ENCODE results near the gene ORM2.

ORM2 gene

GRCh38 chr9:114299286-114300152 is 30.1 kb upstream of the ORM2 start:
- Histone ChIP-seq H3K4me3 (ENCODE audit: insufficient read length, low read depth) (no peak overlapping the region), H3K9ac (ENCODE audit: insufficient read length, low read depth) (no peak overlapping the region), H3K4me1 (ENCODE audit: insufficient read depth, insufficient read length) (no peaks in the 10 kb centered on the region), H3K36me3 (ENCODE audit: insufficient read depth, insufficient read length, low read length) (peaks cover 95% of the 10 kb centered on the region), H3K9me3 (ENCODE audit: insufficient read depth, low read length) (peaks cover 8% of the 10 kb centered on the region), H3K27me3 (ENCODE audit: insufficient read depth, insufficient read length) (no peaks in the 10 kb centered on the region)
- no peak for DNase-seq (ENCODE audit: low read depth, low spot score)
- TF ChIP-seq ZNF274 (IDR thresholded peaks at IDR 0.05; ENCODE audit: low read depth, low read length) = no peak
- no peak for TF ChIP-seq SUZ12 (IDR thresholded peaks at IDR 0.05; ENCODE audit: extremely low read depth, insufficient read depth, insufficient read length)
- no peak for TF ChIP-seq YY1 (IDR thresholded peaks at IDR 0.05; ENCODE audit: insufficient read depth, insufficient read length)

DNA sequence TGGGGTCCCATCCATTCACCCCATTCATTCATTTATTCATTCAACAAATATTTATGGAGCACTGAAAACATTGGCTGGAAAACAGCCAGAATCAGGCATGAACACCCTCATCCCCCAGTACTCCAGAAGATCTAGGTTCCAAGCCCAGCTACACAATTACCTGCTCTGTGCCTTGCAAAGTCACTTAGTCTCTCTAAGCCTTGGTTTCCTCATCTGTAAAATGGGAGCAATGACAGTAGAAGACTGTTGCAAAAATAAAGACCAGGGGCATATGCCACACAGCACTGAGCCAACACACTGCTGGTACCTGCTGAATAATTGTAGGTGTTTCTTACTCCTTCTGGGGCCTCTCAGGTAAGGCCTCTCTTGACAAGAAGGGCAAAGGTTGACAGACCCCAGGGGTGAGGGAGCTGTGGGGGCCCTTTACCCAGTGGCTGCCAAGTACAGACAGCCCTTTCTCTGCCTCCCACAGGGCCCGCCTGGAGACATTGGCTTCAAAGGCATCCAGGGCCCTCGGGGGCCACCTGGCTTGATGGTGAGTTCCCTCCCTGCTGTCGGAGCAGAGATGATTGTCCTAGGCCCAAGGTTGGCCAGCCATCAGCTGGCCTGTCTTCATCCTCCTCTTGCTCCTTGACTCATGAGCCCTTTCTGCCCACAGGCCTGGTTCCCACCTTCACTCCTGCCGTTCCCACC is 29.4 kb upstream of the ORM2 start:
- no peak for TF ChIP-seq SUZ12 (IDR thresholded peaks at IDR 0.05; ENCODE audit: extremely low read depth, insufficient read depth, insufficient read length)
- no peak for TF ChIP-seq YY1 (IDR thresholded peaks at IDR 0.05; ENCODE audit: insufficient read depth, insufficient read length)
- TF ChIP-seq ZNF274 (IDR thresholded peaks at IDR 0.05; ENCODE audit: low read depth, low read length) = no peak
- Histone ChIP-seq H3K4me3 (ENCODE audit: insufficient read length, low read depth) (no peak overlapping the region), H3K4me1 (ENCODE audit: insufficient read depth, insufficient read length) (no peaks in the 10 kb centered on the region), H3K27me3 (ENCODE audit: insufficient read depth, insufficient read length) (no peaks in the 10 kb centered on the region), H3K9me3 (ENCODE audit: insufficient read depth, low read length) (0 out of 2 replicates have a peak, but pooled peaks cover under 1% of the 10 kb centered on the region), H3K9ac (ENCODE audit: insufficient read length, low read depth) (no peak overlapping the region), H3K36me3 (ENCODE audit: insufficient read depth, insufficient read length, low read length) (peaks cover 95% of the 10 kb centered on the region)
- no peak for DNase-seq (ENCODE audit: low read depth, low spot score)

DNA sequence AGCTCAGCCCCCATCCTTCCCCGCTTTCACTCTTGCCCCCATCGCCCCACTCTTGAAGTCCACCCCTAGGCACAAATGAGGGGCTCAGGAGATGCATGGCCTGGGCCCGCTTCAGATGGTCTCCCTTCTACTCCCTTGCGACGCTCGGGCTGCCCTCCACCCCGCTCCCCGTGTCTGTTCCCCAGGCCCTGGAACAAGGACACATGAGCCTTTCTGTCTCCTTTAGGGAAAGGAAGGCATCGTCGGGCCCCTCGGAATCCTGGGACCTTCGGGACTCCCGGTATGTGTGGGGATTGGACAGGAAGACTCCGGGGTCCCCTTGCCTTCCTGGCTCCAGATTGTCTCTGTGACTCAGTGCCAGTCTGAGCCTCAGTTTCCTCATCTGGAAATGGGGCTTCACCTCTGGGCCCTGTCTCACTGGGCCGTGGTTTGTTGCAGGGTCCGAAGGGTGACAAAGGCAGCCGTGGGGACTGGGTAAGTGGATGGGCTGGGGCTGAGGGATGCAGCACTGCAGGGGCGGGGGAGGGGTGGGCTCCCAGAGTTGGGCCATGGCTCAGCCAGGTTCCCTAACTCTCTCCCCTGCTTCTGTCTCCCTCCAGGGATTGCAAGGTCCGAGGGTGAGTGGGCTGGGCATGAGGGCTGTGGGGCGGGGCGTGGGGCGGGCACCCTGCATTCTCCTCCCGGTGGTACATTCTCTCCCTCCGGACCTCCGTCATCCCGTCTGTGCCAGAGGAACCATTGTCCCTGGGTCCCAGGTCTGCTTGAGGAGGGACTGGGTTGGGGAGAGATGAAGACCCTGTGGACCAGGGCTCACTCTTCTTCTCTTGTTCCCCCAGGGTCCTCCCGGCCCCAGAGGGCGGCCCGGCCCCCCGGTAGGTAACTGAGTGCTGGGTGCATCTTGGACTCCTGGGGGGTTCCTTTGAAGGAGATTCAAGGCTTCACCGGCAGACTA is 28.5 kb upstream of the ORM2 start:
- TF ChIP-seq ZNF274 (IDR thresholded peaks at IDR 0.05; ENCODE audit: low read depth, low read length) (no peak), SUZ12 (IDR thresholded peaks at IDR 0.05; ENCODE audit: extremely low read depth, insufficient read depth, insufficient read length) (no peak), YY1 (IDR thresholded peaks at IDR 0.05; ENCODE audit: insufficient read depth, insufficient read length) (no peak)
- Histone ChIP-seq H3K9ac (ENCODE audit: insufficient read length, low read depth) (no peak overlapping the region), H3K4me3 (ENCODE audit: insufficient read length, low read depth) (no peak overlapping the region), H3K9me3 (ENCODE audit: insufficient read depth, low read length) (no peaks in the 10 kb centered on the region), H3K27me3 (ENCODE audit: insufficient read depth, insufficient read length) (no peaks in the 10 kb centered on the region), H3K4me1 (ENCODE audit: insufficient read depth, insufficient read length) (no peaks in the 10 kb centered on the region), H3K36me3 (ENCODE audit: insufficient read depth, insufficient read length, low read length) (peaks cover 96% of the 10 kb centered on the region)
- DNase-seq (ENCODE audit: low read depth, low spot score) = no peak

DNA sequence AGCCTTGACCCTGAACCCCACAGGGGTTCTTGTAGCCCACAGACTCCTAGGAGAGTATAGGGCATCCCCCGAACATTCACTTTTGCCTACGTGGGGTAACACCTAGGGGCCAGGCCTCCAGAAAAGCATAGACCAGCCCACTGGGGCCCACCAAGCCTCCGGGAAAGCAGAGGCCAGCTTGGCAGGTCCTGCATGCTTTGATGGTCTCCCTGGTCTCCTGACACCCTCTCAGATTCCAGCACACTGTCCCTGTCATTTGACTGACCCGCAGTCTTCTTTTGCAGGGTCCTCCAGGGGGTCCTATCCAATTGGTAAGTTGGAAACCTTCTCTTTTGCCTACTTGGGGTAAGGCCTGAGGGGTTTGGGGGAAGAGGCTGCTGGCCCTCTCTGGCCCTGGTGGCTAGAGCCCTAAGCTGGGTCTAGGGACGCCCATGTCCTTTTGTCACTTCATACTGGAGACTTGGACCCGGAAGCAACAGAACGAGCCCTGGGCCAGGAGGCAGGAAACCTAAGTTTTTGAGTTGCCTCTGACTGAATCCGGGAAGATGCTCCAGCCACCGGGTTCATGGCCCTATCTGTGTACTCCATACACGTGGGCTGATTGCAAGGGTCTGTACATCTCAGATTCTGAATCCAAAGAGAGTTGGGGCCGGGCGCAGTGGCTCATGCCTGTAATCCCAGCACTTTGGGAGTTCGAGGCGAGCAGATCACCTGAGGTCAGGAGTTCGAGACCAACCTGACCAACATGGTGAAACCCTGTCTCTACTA is 27.7 kb upstream of the ORM2 start:
- Histone ChIP-seq H3K27me3 (ENCODE audit: insufficient read depth, insufficient read length) (no peaks in the 10 kb centered on the region), H3K9ac (ENCODE audit: insufficient read length, low read depth) (no peak overlapping the region), H3K4me3 (ENCODE audit: insufficient read length, low read depth) (no peak overlapping the region), H3K4me1 (ENCODE audit: insufficient read depth, insufficient read length) (no peaks in the 10 kb centered on the region), H3K9me3 (ENCODE audit: insufficient read depth, low read length) (no peaks in the 10 kb centered on the region), H3K36me3 (ENCODE audit: insufficient read depth, insufficient read length, low read length) (peaks cover 96% of the 10 kb centered on the region)
- TF ChIP-seq YY1 (IDR thresholded peaks at IDR 0.05; ENCODE audit: insufficient read depth, insufficient read length) (no peak), SUZ12 (IDR thresholded peaks at IDR 0.05; ENCODE audit: extremely low read depth, insufficient read depth, insufficient read length) (no peak), ZNF274 (IDR thresholded peaks at IDR 0.05; ENCODE audit: low read depth, low read length) (no peak)
- DNase-seq (ENCODE audit: low read depth, low spot score) = no peak

- Histone ChIP-seq H3K9ac (ENCODE audit: insufficient read length, low read depth) (no peak overlapping the region), H3K36me3 (ENCODE audit: insufficient read depth, insufficient read length, low read length) (peaks cover 96% of the 10 kb centered on the region), H3K4me3 (ENCODE audit: insufficient read length, low read depth) (no peak overlapping the region), H3K9me3 (ENCODE audit: insufficient read depth, low read length) (no peaks in the 10 kb centered on the region), H3K27me3 (ENCODE audit: insufficient read depth, insufficient read length) (no peaks in the 10 kb centered on the region), H3K4me1 (ENCODE audit: insufficient read depth, insufficient read length) (no peaks in the 10 kb centered on the region)
- no peak for DNase-seq (ENCODE audit: low read depth, low spot score)
- TF ChIP-seq ZNF274 (IDR thresholded peaks at IDR 0.05; ENCODE audit: low read depth, low read length) (no peak), YY1 (IDR thresholded peaks at IDR 0.05; ENCODE audit: insufficient read depth, insufficient read length) (no peak), SUZ12 (IDR thresholded peaks at IDR 0.05; ENCODE audit: extremely low read depth, insufficient read depth, insufficient read length) (no peak)
Observed at GRCh38 chr9:114302727-114303126, 26.9 kb upstream of the ORM2 start.

GRCh38 chr9:114303571-114303970 is 26.1 kb upstream of the ORM2 start:
- no peak for DNase-seq (ENCODE audit: low read depth, low spot score)
- H3K4me1 ChIP-seq (ENCODE audit: insufficient read depth, insufficient read length) = no peaks in the 10 kb centered on the region
- TF ChIP-seq YY1 (IDR thresholded peaks at IDR 0.05; ENCODE audit: insufficient read depth, insufficient read length) (no peak), SUZ12 (IDR thresholded peaks at IDR 0.05; ENCODE audit: extremely low read depth, insufficient read depth, insufficient read length) (no peak), ZNF274 (IDR thresholded peaks at IDR 0.05; ENCODE audit: low read depth, low read length) (no peak)
- H3K27me3 ChIP-seq (ENCODE audit: insufficient read depth, insufficient read length) = no peaks in the 10 kb centered on the region
- H3K9me3 ChIP-seq (ENCODE audit: insufficient read depth, low read length) = no peaks in the 10 kb centered on the region
- H3K9ac ChIP-seq (ENCODE audit: insufficient read length, low read depth) = no peak overlapping the region
- peaks cover 96% of the 10 kb centered on the region for H3K36me3 ChIP-seq (ENCODE audit: insufficient read depth, insufficient read length, low read length)
- no peak overlapping the region for H3K4me3 ChIP-seq (ENCODE audit: insufficient read length, low read depth)
